PFSK-1 (cell line): ENCODE measurements around the gene PKDCC.

ENCODE experiments used
- FOXP2 ChIP-seq: optimal IDR thresholded peaks from 2 replicates; pipeline ENCODE3; 2011; ENCODE audit warnings: borderline replicate concordance, control low read depth, inconsistent platforms; ENCODE audit not compliant: insufficient read depth; ENCODE audit errors: extremely low read length, extremely low read depth
- POLR2AphosphoS5 ChIP-seq: IDR thresholded peaks from 2 replicates; pipeline ENCODE4 v1.6.1; 2012; ENCODE audit warnings: low read depth, mild to moderate bottlenecking, control low read depth, low read length, moderate library complexity
- SIN3A ChIP-seq: IDR thresholded peaks from 2 replicates; pipeline ENCODE4 v1.6.1; 2012; ENCODE audit warnings: mild to moderate bottlenecking, low read length, moderate library complexity, borderline replicate concordance; ENCODE audit not compliant: insufficient read depth
- TAF1 ChIP-seq: IDR thresholded peaks from 2 replicates; pipeline ENCODE4 v1.6.1; 2012; ENCODE audit warnings: low read length, control low read depth, borderline replicate concordance; ENCODE audit not compliant: insufficient read depth
- TF ChIP-seq, protein P1 (sequence below), 2 experiments: IDR thresholded peaks; 2 replicates each; pipeline versions ENCODE4 v1.6.1 to v1.8.0; 2011 to 2012; ENCODE audit warnings: low read depth in 2 of 2, low read length in 2 of 2, control low read depth in 1 of 2, inconsistent platforms in 1 of 2, mild to moderate bottlenecking in 1 of 2, moderate library complexity in 1 of 2; ENCODE audit not compliant: insufficient read depth in 1 of 2

PKDCC gene

GRCh38 chr2:42102591-42103450, 55.0 kb downstream of the PKDCC start:
- TF ChIP-seq SIN3A: no peak
- TF ChIP-seq, protein P1, sequence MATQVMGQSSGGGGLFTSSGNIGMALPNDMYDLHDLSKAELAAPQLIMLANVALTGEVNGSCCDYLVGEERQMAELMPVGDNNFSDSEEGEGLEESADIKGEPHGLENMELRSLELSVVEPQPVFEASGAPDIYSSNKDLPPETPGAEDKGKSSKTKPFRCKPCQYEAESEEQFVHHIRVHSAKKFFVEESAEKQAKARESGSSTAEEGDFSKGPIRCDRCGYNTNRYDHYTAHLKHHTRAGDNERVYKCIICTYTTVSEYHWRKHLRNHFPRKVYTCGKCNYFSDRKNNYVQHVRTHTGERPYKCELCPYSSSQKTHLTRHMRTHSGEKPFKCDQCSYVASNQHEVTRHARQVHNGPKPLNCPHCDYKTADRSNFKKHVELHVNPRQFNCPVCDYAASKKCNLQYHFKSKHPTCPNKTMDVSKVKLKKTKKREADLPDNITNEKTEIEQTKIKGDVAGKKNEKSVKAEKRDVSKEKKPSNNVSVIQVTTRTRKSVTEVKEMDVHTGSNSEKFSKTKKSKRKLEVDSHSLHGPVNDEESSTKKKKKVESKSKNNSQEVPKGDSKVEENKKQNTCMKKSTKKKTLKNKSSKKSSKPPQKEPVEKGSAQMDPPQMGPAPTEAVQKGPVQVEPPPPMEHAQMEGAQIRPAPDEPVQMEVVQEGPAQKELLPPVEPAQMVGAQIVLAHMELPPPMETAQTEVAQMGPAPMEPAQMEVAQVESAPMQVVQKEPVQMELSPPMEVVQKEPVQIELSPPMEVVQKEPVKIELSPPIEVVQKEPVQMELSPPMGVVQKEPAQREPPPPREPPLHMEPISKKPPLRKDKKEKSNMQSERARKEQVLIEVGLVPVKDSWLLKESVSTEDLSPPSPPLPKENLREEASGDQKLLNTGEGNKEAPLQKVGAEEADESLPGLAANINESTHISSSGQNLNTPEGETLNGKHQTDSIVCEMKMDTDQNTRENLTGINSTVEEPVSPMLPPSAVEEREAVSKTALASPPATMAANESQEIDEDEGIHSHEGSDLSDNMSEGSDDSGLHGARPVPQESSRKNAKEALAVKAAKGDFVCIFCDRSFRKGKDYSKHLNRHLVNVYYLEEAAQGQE (IDR thresholded peaks at IDR 0.05; ENCODE audit: insufficient read depth in 1 of 2, low read depth in 2 of 2, low read length in 2 of 2): no peak
- TF ChIP-seq TAF1: no peak
- no peak for TF ChIP-seq FOXP2
- no peak for TF ChIP-seq POLR2AphosphoS5

GRCh38 chr2:42103829-42104228, 56.0 kb downstream of the PKDCC start:
- TF ChIP-seq POLR2AphosphoS5 (no peak), SIN3A (no peak), TAF1 (no peak), FOXP2 (no peak)
- TF ChIP-seq, protein P1 (IDR thresholded peaks at IDR 0.05; ENCODE audit: insufficient read depth in 1 of 2, low read depth in 2 of 2, low read length in 2 of 2): no peak

DNA sequence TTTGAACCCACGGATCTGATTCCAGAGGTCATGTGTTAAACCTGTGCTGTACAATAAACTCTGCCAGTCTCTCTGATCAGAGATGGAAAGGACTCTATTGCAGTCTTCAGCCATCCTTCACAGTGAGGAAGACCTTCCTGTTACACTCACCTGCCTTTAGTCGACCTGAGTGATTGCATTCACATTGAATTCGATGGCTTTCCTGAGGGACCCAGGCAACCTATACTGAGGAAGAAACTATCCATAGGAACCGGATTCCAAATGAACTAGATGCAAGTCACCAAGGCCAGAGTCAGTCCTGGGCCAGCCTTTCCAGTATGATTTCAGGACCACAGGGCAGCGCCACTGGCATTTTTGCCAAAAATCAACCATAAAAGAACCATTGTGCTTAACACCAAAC, 56.8 kb downstream of the PKDCC start:
- no peak for TF ChIP-seq TAF1

GRCh38 chr2:42105330-42106256, 57.8 kb downstream of the PKDCC start:
- TF ChIP-seq POLR2AphosphoS5 (no peak), SIN3A (no peak), FOXP2 (no peak), TAF1 (no peak)
- TF ChIP-seq, protein P1 (IDR thresholded peaks at IDR 0.05; ENCODE audit: insufficient read depth in 1 of 2, low read depth in 2 of 2, low read length in 2 of 2): no peak

- TF ChIP-seq FOXP2 (no peak), SIN3A (no peak), POLR2AphosphoS5 (no peak), TAF1 (no peak)
- TF ChIP-seq, protein P1 (IDR thresholded peaks at IDR 0.05; ENCODE audit: insufficient read depth in 1 of 2, low read depth in 2 of 2, low read length in 2 of 2): no peak
Measured at GRCh38 chr2:42106257-42106816, 58.5 kb downstream of the PKDCC start.
